Measurements from ENCODE around the gene CRMP1. TPM values are rescaled to one million over a fixed set of nuclear protein-coding genes. Genes with fewer than 3 reads are reported as not detected.

CRMP1 gene
- polyA plus RNA-seq, 1 donor (not counting 4 experiments of a cell fraction or from before 2014, with no cell fraction given), result 0.03 TPM

DNA sequence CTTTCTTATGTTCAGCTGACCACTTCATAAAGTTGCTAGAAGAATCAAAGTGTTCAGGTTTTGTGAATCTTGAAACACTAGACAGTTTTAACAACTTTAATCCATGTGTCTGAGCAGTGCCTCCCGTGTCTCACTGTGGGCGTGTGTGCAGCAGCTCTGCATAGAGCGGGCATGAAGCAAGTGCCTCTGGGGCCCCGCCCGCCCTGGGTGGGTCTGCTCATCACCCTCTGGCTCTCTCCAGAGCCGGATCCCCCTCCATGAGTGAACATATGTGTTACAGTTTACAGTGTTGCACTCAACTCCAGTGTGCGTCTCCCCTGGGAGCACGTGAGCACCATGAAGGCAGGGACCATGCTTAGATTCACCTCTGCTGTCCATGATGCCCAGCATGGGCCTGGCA is 37.6 kb upstream of the CRMP1 start:
- no peak overlapping the region for H3K27ac ChIP-seq (ENCODE audit: control insufficient read depth, insufficient read depth, low read length)
- H3K9me3 ChIP-seq (ENCODE audit: control insufficient read depth, low read depth, low read length), result no peaks in the 10 kb centered on the region
- DNase-seq (ENCODE audit: low read depth, low spot score), result no peak
- no peak for TF ChIP-seq EZH2 (IDR thresholded peaks at IDR 0.05; ENCODE audit: low read length)
- no peak for TF ChIP-seq CTCF (optimal IDR thresholded peaks at IDR 0.05 in 1 of 3, IDR thresholded peaks at IDR 0.05 in 1 of 3, conservative IDR thresholded peaks at IDR 0.05 in 1 of 3; ENCODE audit: extremely low read depth in 1 of 3, insufficient read depth in 2 of 3, low read length in 3 of 3)
- no peak overlapping the region for H3K4me3 ChIP-seq (ENCODE audit: control insufficient read depth in 2 of 3, extremely low read depth in 1 of 3, insufficient read depth in 2 of 3, low read depth in 1 of 3, low read length in 3 of 3)
- no peak overlapping the region for H2AFZ ChIP-seq (ENCODE audit: control insufficient read depth, low read length)
- peaks cover 4% of the 10 kb centered on the region for H3K27me3 ChIP-seq (ENCODE audit: control insufficient read depth, extremely low read depth, insufficient read depth, low read length)
- H3K36me3 ChIP-seq (ENCODE audit: control insufficient read depth in 2 of 2, extremely low read depth in 1 of 2, insufficient read depth in 2 of 2, low read length in 2 of 2), result no peaks in the 10 kb centered on the region
- no peaks in the 10 kb centered on the region for H3K79me2 ChIP-seq (ENCODE audit: control insufficient read depth, insufficient read depth, low read length)
- H3K9ac ChIP-seq (ENCODE audit: control insufficient read depth, extremely low read depth, insufficient read depth, low read length), result no peak overlapping the region
- dilution Hi-C loops (cut with MboI; ENCODE audit: extremely low pct_ligation_motif_present, low sequenced_read_pairs), result no loop called here
- H3K4me1 ChIP-seq (ENCODE audit: control insufficient read depth, extremely low read depth, insufficient read depth, low read length), result no peaks in the 10 kb centered on the region
- no peaks in the 10 kb centered on the region for H4K20me1 ChIP-seq (ENCODE audit: control insufficient read depth, extremely low read depth, insufficient read depth, low read length)
- H3K4me2 ChIP-seq (ENCODE audit: control insufficient read depth, extremely low read depth, insufficient read depth, low read depth, low read length), result no peak overlapping the region
- no peaks in the 10 kb centered on the region for H3K9me1 ChIP-seq (ENCODE audit: control insufficient read depth, extremely low read depth, insufficient read depth, low read length)
- FAIRE-seq, result no peak

- FAIRE-seq (no peak), DNase-seq (ENCODE audit: low read depth, low spot score) (no peak)
- Histone ChIP-seq H3K4me3 (ENCODE audit: control insufficient read depth in 2 of 3, extremely low read depth in 1 of 3, insufficient read depth in 2 of 3, low read depth in 1 of 3, low read length in 3 of 3) (no peak overlapping the region), H3K4me1 (ENCODE audit: control insufficient read depth, extremely low read depth, insufficient read depth, low read length) (no peaks in the 10 kb centered on the region), H3K79me2 (ENCODE audit: control insufficient read depth, insufficient read depth, low read length) (no peaks in the 10 kb centered on the region), H3K9ac (ENCODE audit: control insufficient read depth, extremely low read depth, insufficient read depth, low read length) (no peak overlapping the region), H3K9me3 (ENCODE audit: control insufficient read depth, low read depth, low read length) (no peaks in the 10 kb centered on the region), H3K4me2 (ENCODE audit: control insufficient read depth, extremely low read depth, insufficient read depth, low read depth, low read length) (no peak overlapping the region), H4K20me1 (ENCODE audit: control insufficient read depth, extremely low read depth, insufficient read depth, low read length) (no peaks in the 10 kb centered on the region), H3K27me3 (ENCODE audit: control insufficient read depth, extremely low read depth, insufficient read depth, low read length) (peaks cover 4% of the 10 kb centered on the region), H3K27ac (ENCODE audit: control insufficient read depth, insufficient read depth, low read length) (no peak overlapping the region), H2AFZ (ENCODE audit: control insufficient read depth, low read length) (no peak overlapping the region), H3K9me1 (ENCODE audit: control insufficient read depth, extremely low read depth, insufficient read depth, low read length) (no peaks in the 10 kb centered on the region), H3K36me3 (ENCODE audit: control insufficient read depth in 2 of 2, extremely low read depth in 1 of 2, insufficient read depth in 2 of 2, low read length in 2 of 2) (no peaks in the 10 kb centered on the region)
- dilution Hi-C loops (cut with MboI; ENCODE audit: extremely low pct_ligation_motif_present, low sequenced_read_pairs), result no loop called here
- TF ChIP-seq EZH2 (IDR thresholded peaks at IDR 0.05; ENCODE audit: low read length) (no peak), CTCF (optimal IDR thresholded peaks at IDR 0.05 in 1 of 3, IDR thresholded peaks at IDR 0.05 in 1 of 3, conservative IDR thresholded peaks at IDR 0.05 in 1 of 3; ENCODE audit: extremely low read depth in 1 of 3, insufficient read depth in 2 of 3, low read length in 3 of 3) (no peak)
These were observed 36.0 kb upstream of the CRMP1 start for GRCh38 chr4:5928844-5929420.

Data from keratinocyte (primary cell).